Measurements from ENCODE around the gene USH1G. TPM values are rescaled to one million over a fixed set of nuclear protein-coding genes. Genes with fewer than 3 reads are reported as not detected.
"Not testable (repeated sequence)": the region's sequence is repeated elsewhere in the genome, so short reads cannot be mapped to it uniquely, and the experiment has no call there.

The USH1G gene
- total RNA-seq, 1 experiment from 2014 or later, result not detected

- H3K9me3 ChIP-seq (replicated peaks), result no peaks in the 10 kb centered on the region
- DNase-seq (ENCODE audit: low read depth in 1 of 2, low spot score in 2 of 2), result no peak
- H3K4me3 ChIP-seq, result no peak overlapping the region
- H3K36me3 ChIP-seq, result no peaks in the 10 kb centered on the region
- peaks cover 20% of the 10 kb centered on the region for H3K27me3 ChIP-seq (replicated peaks)
- H3K4me1 ChIP-seq (replicated peaks), result peaks cover 16% of the 10 kb centered on the region
- H3K27ac ChIP-seq, result no peak overlapping the region
Measured at GRCh38 chr17:74875977-74876593, 47.0 kb downstream of the USH1G start.

DNA sequence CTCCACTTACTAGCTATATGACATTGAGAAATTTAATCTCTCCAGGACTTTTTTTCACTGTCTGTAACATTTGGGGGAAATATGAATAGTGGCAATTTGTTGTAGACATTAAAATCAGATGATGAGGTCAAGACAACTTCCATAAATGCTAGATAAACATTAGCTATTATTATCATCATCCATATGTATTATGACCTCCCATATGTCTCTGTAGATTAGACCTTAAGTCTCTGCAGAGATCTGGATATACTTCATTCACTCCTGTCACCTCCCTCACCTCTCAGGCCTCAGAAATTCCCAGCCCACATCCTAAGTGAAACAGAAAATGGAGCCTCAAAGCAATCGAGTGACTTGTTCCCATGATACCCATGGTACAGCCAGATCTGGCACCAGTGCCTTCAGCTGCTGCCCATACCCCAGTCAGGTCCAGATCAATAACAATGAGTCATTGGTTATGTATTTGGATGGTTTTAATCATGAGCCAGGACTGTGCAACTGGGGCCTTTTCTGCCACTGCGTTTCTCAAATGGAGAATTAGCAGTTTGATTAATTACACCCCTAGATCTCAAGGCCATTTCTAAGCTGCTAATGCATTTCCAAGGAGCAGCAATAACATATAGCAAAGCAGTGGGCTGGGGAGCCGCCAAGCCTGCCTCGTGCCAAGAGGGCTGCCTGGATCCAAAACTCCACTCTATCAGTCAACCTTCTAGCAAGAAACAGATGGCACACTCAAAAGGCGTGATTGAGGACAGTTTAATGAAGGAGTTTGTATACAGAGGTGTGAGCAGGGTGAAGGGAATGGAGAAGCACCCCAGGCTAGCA lies 47.7 kb downstream of the USH1G start:
- Histone ChIP-seq H3K4me3 (no peak overlapping the region), H3K27me3 (replicated peaks) (peaks cover 13% of the 10 kb centered on the region), H3K36me3 (no peaks in the 10 kb centered on the region), H3K9me3 (replicated peaks) (no peaks in the 10 kb centered on the region), H3K4me1 (replicated peaks) (peaks cover 16% of the 10 kb centered on the region), H3K27ac (no peak overlapping the region)
- DNase-seq (ENCODE audit: low read depth in 1 of 2, low spot score in 2 of 2), result no peak

DNA sequence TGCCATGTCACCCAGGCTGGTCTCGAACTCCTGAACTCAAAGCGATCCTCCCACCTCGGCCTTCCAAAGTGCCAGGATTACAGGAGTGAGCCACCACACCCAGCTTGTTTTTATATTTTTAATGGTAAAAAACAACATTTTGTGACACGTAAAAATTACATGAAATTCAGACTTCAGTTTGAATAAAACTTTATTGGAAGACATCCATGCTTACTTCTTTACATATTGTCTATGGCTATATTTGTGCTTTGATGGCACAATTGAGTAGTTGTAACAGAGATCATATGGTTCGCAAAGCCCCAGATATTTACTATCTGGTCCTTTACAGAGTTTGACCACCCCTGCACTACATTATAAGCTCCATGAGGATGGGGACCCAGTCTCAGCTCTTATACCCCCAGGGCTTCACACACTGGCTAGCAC lies 48.4 kb downstream of the USH1G start:
- H3K4me1 ChIP-seq (replicated peaks), result peaks cover 16% of the 10 kb centered on the region
- no peaks in the 10 kb centered on the region for H3K9me3 ChIP-seq (replicated peaks)
- H3K4me3 ChIP-seq, result no peak overlapping the region
- H3K36me3 ChIP-seq, result no peaks in the 10 kb centered on the region
- no peak for DNase-seq (ENCODE audit: low read depth in 1 of 2, low spot score in 2 of 2)
- H3K27me3 ChIP-seq (replicated peaks), result peaks cover 5% of the 10 kb centered on the region
- H3K27ac ChIP-seq, result no peak overlapping the region

GRCh38 chr17:74873874-74874614 lies 49.0 kb downstream of the USH1G start:
- Histone ChIP-seq H3K27me3 (replicated peaks) (no peaks in the 10 kb centered on the region), H3K4me1 (replicated peaks) (peaks cover 16% of the 10 kb centered on the region), H3K9me3 (replicated peaks) (no peaks in the 10 kb centered on the region), H3K36me3 (no peaks in the 10 kb centered on the region), H3K27ac (peak overlapping the region; percentile 85), H3K4me3 (peak overlapping the region; percentile 49)
- DNase-seq (ENCODE audit: low read depth in 1 of 2, low spot score in 2 of 2), result no peak

GRCh38 chr17:74873037-74873873 lies 49.8 kb downstream of the USH1G start:
- Histone ChIP-seq H3K27ac (peak overlapping the region; percentile 85), H3K36me3 (no peaks in the 10 kb centered on the region), H3K27me3 (replicated peaks) (no peaks in the 10 kb centered on the region), H3K4me1 (replicated peaks) (peaks cover 16% of the 10 kb centered on the region), H3K4me3 (peak overlapping the region; percentile 49), H3K9me3 (replicated peaks) (no peaks in the 10 kb centered on the region)
- peak; percentile 100 for DNase-seq (ENCODE audit: low read depth in 1 of 2, low spot score in 2 of 2)

DNA sequence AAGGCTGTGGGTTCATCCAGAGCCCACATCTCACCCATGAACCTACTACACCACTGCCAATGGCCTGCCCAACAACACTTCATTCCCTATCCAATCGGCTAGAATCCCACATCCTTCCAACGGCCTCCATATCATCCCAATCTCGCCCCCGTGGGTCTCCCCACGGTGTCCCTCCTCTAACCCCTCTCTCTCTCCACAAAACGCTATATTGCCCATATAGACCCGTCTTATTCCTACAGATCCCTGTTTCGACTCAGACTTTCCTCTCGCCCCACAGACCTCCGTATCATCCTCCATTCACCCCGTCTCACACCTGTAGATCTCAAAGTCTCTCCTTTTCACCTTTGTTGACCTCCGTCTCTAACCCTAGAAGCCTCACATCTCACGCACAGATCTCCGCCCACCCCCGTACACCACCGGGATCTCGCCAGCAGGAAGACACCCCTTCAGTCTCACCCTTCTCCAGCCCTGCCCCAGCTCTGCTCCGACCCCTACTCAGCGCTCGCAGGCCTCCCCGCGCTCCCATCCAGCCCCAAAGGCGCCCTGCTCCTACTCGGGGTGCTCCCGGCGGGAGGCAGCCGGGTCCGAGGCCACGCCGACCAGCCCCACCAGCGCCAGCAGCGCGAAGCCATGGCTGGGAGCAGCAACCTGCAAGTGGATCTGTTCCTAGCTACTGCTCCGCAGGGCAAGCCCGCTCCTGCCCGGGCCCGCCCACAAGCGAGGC lies 50.6 kb downstream of the USH1G start, which contains the start of gene FDXR:
TSS of gene FDXR (minus strand) at position 682 of the 724 bp plus-strand sequence. CDS start at position 632, 50 bp downstream.
- no peaks in the 10 kb centered on the region for H3K36me3 ChIP-seq

DNA sequence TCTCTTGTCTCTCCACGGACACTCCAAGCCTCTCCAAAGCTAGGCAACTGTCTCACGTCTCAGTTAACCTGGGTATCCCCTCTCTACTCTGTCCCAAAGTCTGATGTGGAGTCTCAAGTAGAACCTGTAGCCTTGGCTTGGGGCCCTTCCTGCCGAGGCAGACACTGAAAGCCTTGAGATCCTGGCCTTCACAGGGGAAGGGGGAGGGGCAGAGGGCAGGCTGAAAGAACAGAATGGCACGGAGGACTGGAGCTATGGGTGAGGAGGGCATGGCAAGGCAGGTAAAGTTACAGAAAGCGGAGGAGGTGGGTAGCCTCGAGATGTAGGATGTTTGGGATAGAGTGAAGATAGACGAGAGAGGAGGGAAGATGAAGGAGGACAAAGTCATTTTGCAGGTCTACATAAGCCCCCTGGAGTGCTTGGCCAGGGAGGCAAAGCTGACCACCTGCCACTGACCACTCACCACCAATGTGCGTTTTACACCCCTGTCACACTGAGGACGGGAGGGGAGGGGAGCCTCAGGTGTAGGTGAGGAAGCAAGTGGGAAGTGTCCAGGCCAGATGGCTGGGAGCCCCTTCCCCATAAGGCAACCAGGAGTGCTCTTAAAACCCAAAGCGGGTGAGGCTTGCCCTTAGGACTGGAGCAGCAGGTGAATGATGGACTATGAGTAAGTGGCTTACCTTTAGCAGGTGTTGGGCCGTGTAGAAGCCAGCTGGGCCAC lies 51.5 kb downstream of the USH1G start:
- no peak for DNase-seq (ENCODE audit: low read depth in 1 of 2, low spot score in 2 of 2)
- Histone ChIP-seq H3K36me3 (no peaks in the 10 kb centered on the region), H3K9me3 (replicated peaks) (no peaks in the 10 kb centered on the region), H3K27me3 (replicated peaks) (no peaks in the 10 kb centered on the region), H3K4me1 (replicated peaks) (peaks cover 16% of the 10 kb centered on the region), H3K27ac (no peak overlapping the region), H3K4me3 (no peak overlapping the region)

More for the DNA sequence above, 50.6 kb downstream of the USH1G start, which contains the start of gene FDXR:
- Histone ChIP-seq H3K9me3 (replicated peaks) (no peaks in the 10 kb centered on the region), H3K27ac (peak within 1 kb of the TSS; percentile 85), H3K4me1 (replicated peaks) (peaks cover 16% of the 10 kb centered on the region), H3K27me3 (replicated peaks) (no peaks in the 10 kb centered on the region), H3K4me3 (peak within 1 kb of the TSS; percentile 49)
- DNase-seq (ENCODE audit: low read depth in 1 of 2, low spot score in 2 of 2), result peak in 1 of 2 experiments; percentile 70

DNA sequence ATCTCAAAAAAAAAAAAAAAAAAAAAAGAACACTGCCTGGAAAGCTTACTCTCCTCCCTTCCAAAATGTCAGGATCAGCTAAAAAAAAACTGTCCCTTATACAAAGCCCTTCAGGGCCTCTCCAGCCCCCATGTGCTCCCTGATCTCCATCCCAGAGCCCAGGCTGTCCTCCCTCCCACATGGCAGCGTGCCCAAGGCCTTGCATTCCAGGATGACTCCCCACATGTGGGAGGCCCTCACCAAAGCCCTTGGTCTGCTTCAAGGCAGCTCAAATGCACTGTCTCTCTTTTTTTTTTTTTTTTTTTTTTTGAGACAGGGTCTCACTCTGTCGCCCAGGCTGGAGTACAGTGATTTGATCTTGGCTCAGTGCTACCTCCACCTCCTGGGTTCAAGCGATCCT lies 52.5 kb downstream of the USH1G start:
- Histone ChIP-seq H3K27ac (no peak overlapping the region), H3K36me3 (no peaks in the 10 kb centered on the region), H3K4me1 (replicated peaks) (peaks cover 16% of the 10 kb centered on the region), H3K27me3 (replicated peaks) (no peaks in the 10 kb centered on the region), H3K9me3 (replicated peaks) (no peaks in the 10 kb centered on the region), H3K4me3 (no peak overlapping the region)
- no peak for DNase-seq (ENCODE audit: low read depth in 1 of 2, low spot score in 2 of 2)

- not testable (repeated sequence) for H3K9me3 ChIP-seq (replicated peaks); H3K4me3 ChIP-seq; H3K36me3 ChIP-seq; DNase-seq (ENCODE audit: low read depth in 1 of 2, low spot score in 2 of 2); H3K27me3 ChIP-seq (replicated peaks); H3K27ac ChIP-seq
- H3K4me1 ChIP-seq (replicated peaks), result peaks cover 16% of the 10 kb centered on the region
Measured at GRCh38 chr17:74870028-74870427, 53.0 kb downstream of the USH1G start.

DNA sequence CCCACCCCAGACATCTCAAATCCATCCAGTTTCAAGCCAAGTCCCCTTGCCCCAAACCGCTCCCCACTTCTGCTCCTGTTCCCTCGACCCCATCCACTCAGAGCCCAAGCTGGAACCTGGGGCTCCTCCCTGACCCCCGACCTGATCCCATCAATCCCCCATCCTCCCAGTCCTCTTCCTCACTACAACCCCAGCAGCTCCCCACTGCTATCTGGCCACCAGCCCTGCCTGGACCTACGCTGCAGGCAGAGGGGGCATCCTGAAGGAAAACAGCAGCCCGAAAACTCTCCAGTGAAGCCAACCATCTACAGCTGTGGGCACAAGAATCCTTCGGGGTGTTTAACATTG lies 54.2 kb downstream of the USH1G start:
- no peak for DNase-seq (ENCODE audit: low read depth in 1 of 2, low spot score in 2 of 2)
- Histone ChIP-seq H3K27ac (no peak overlapping the region), H3K4me3 (no peak overlapping the region), H3K27me3 (replicated peaks) (no peaks in the 10 kb centered on the region), H3K4me1 (replicated peaks) (peaks cover 13% of the 10 kb centered on the region), H3K9me3 (replicated peaks) (no peaks in the 10 kb centered on the region), H3K36me3 (no peaks in the 10 kb centered on the region; the same call in 1 of the 2 replicates)

GRCh38 chr17:74868251-74868907 lies 54.7 kb downstream of the USH1G start:
- no peaks in the 10 kb centered on the region; the same call in 1 of the 2 replicates for H3K36me3 ChIP-seq
- peaks cover 10% of the 10 kb centered on the region for H3K4me1 ChIP-seq (replicated peaks)
- DNase-seq (ENCODE audit: low read depth in 1 of 2, low spot score in 2 of 2), result no peak
- H3K27me3 ChIP-seq (replicated peaks), result no peaks in the 10 kb centered on the region
- no peaks in the 10 kb centered on the region for H3K9me3 ChIP-seq (replicated peaks)
- no peak overlapping the region for H3K27ac ChIP-seq
- no peak overlapping the region for H3K4me3 ChIP-seq
